Activated T-helper 17 cell treated with anti-CD3 and anti-CD28 coated beads, Interleukin-2, amount 50 U/mL, for 72 hours (primary cell): ENCODE data around the gene NCAPD2. TPM values are rescaled to one million over a fixed set of nuclear protein-coding genes. Genes with fewer than 3 reads are reported as not detected.

ENCODE experiments used
- ATAC-seq: fragments of 150-1000 bp; cut with Tn5 transposase; replicated peaks from 2 replicates; pipeline ENCODE4 v1.10.0; 2021; ENCODE audit warnings: mild to moderate bottlenecking, moderate library complexity
- H3K27ac Mint-ChIP-seq: one replicate; pipeline ENCODE4 v1.8.0; 2022; ENCODE audit warnings: mixed read lengths
- H3K27me3 Mint-ChIP-seq: one replicate; pipeline ENCODE4 v1.8.0; 2022; ENCODE audit warnings: mixed read lengths
- H3K36me3 Mint-ChIP-seq: one replicate; pipeline ENCODE4 v1.8.0; 2022; ENCODE audit warnings: low read depth, mild to moderate bottlenecking, mixed read lengths
- H3K4me1 Mint-ChIP-seq: one replicate; pipeline ENCODE4 v1.8.0; 2022; ENCODE audit warnings: mixed read lengths
- H3K4me3 Mint-ChIP-seq: one replicate; pipeline ENCODE4 v1.8.0; 2022; ENCODE audit warnings: mild to moderate bottlenecking, mixed read lengths
- H3K9me3 Mint-ChIP-seq: one replicate; pipeline ENCODE4 v1.8.0; 2022; ENCODE audit warnings: mixed read lengths
- total RNA-seq, 2 donors: library from RNA; stranded (reverse); gene quantifications; one replicate each; pipeline ENCODE4 v1.2.3, GENCODE V29; 2022

The NCAPD2 gene
- total RNA-seq, 2 donors from 2014 or later, result 167 to 176 TPM

DNA sequence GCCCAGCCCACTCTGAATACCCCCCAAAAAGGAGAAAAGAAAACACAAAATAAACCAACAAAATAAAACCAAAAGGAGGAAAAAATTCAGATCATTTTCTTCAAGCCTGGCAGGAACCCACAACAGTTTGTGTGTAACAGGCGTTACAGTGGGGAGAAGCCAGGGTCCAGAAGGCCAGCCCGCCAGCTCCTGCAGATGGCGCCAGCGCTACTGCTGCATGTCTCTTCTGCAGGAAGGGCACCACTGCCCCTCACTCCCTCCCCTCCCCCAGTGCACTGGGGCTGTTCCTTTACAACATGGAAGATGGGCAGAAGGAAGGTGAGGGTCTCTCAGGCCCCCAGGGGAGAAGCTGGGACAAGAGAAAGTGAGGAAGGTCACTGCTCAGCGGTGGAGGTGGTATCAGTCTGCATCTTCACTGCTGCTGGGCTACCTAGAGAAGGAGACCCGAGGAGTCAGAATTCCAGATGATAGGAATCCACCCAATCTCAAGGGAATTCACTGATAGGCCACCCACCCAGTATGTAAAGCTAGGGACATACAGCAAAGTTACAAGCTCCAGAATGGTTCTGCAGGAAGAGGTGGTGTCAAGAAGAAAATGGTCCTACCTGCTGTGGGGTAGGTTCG is 76.5 kb downstream of the NCAPD2 start:
- Mint-ChIP-seq H3K4me1 (peaks cover 29% of the 10 kb centered on the region), H3K27me3 (no peaks in the 10 kb centered on the region), H3K4me3 (peak overlapping the region; percentile 94), H3K9me3 (no peaks in the 10 kb centered on the region), H3K36me3 (peaks cover 96% of the 10 kb centered on the region), H3K27ac (no peak overlapping the region)
- no peak for ATAC-seq

DNA sequence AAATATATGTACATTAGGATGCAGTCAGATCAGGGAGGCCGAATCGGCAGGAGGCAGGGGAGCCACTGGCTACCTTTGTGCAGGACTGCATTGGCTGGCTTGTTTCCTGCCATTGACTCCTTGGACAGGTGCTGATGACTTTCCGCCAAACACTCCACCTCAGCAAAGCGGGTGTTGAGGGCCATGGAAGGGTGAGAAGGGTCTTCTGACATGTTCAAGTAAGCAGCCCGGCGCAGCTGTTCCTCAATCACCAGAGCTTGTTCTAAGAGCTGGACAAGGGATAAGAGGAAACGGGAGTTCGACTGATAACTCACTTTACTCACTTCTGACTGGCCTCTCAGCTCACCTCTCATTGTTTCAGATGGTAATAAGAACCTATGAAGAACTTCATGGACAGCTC is 79.1 kb downstream of the NCAPD2 start:
- Mint-ChIP-seq H3K27ac (peak overlapping the region; percentile 30), H3K27me3 (no peaks in the 10 kb centered on the region), H3K4me3 (no peak overlapping the region), H3K4me1 (peaks cover 22% of the 10 kb centered on the region), H3K9me3 (no peaks in the 10 kb centered on the region), H3K36me3 (peaks cover 96% of the 10 kb centered on the region)
- no peak for ATAC-seq

DNA sequence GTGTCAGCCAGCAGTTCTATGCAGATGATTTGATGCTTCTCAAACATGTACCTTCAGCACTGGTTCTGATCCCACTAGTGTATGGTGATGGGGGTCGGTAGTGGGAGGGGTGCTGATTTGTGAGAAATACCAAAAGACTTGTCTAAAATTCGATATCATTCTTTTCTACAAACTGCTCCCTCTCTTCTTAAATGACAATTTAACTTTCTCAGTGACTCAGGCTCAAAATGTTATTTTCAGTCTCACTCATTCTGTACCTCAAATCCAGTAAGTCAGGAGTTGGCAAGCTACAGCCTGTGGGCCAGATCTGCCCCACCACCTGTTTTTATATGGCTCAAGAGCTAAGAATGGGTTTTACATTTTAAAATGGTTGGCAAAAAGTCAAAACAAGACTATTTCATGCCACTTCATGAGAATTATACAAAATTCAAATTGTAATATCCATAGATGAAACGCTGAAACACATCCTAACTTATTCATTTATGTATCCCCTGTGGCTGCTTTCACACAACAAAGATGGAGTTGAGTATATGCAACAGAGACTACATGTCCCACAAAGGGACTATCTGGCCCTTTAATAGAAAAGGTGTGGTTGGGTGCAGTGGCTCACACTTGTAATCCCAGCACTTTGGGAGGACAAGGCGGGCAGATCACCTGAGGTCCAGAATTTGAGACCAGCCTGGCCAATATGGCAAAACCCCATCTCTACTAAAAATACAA is 80.8 kb downstream of the NCAPD2 start:
- H3K36me3 Mint-ChIP-seq, result peaks cover 100% of the 10 kb centered on the region
- H3K27me3 Mint-ChIP-seq, result no peaks in the 10 kb centered on the region
- ATAC-seq, result peak; percentile 87
- peak overlapping the region; percentile 45 for H3K4me3 Mint-ChIP-seq
- no peaks in the 10 kb centered on the region for H3K9me3 Mint-ChIP-seq
- H3K27ac Mint-ChIP-seq, result peak overlapping the region; percentile 30
- H3K4me1 Mint-ChIP-seq, result peaks cover 22% of the 10 kb centered on the region

DNA sequence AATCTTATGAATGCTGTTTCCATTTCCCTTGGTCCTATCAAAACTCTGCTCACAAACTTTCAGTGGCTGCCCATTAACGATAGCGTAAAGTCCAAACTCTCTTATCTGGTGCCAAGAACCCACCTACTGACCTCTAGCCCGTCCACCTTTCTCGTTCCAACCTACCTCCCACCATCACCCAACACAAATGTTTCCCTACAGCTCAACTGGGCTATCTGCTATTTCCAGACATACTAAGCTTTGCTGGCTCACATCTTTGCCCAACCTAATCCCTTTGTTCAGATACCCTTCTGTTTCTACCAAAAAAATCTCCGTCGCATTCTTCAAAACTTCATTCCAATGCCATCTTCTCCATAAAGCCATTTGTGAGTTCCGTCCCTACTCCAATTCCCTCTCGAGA is 81.7 kb downstream of the NCAPD2 start:
- H3K4me1 Mint-ChIP-seq, result peaks cover 17% of the 10 kb centered on the region
- no peaks in the 10 kb centered on the region for H3K9me3 Mint-ChIP-seq
- H3K27me3 Mint-ChIP-seq, result no peaks in the 10 kb centered on the region
- peak overlapping the region; percentile 45 for H3K4me3 Mint-ChIP-seq
- H3K27ac Mint-ChIP-seq, result peak overlapping the region; percentile 30
- no peak for ATAC-seq
- H3K36me3 Mint-ChIP-seq, result peaks cover 100% of the 10 kb centered on the region

Other genes starting within 250 kb of the NCAPD2 start
- not detected for gene PLEKHG6, start 183.4 kb upstream of the NCAPD2 start, total RNA-seq
- gene TNFRSF1A, start 152.0 kb upstream of the NCAPD2 start, total RNA-seq, result 10 to 100 TPM; 42.1 to 74.1 TPM
- 1 to 10 TPM in 1 of 2 donors, not detected in 1; 1.6 TPM for gene SCNN1A, start 118.5 kb upstream of the NCAPD2 start, total RNA-seq
- gene LTBR, start 109.9 kb upstream of the NCAPD2 start, total RNA-seq, result under 1 TPM; 0.56 to 0.61 TPM
- 10 to 100 TPM; 21.1 to 42.1 TPM for gene CD27, start 49.1 kb upstream of the NCAPD2 start, total RNA-seq
- gene TAPBPL, start 42.1 kb upstream of the NCAPD2 start, total RNA-seq, result 10 to 100 TPM; 24.1 to 28.2 TPM
- 10 to 100 TPM; 19.9 to 81.8 TPM for gene VAMP1, start 23.4 kb upstream of the NCAPD2 start, total RNA-seq
- gene MRPL51, start 840 bp upstream of the NCAPD2 start, total RNA-seq, result 100 to 1,000 TPM; 262 to 317 TPM
- 1,000 to 10,000 TPM; 7,000 to 9,788 TPM for gene GAPDH, start 40.4 kb downstream of the NCAPD2 start, total RNA-seq
- gene IFFO1, start 61.9 kb downstream of the NCAPD2 start, total RNA-seq, result 10 to 100 TPM in 1 of 2 donors, 1 to 10 TPM in 1; 8.0 to 13.0 TPM
- 100 to 1,000 TPM in 1 of 2 donors, 10 to 100 TPM in 1; 61.6 to 133 TPM for gene NOP2, start 74.2 kb downstream of the NCAPD2 start, total RNA-seq
- gene CHD4, start 113.3 kb downstream of the NCAPD2 start, total RNA-seq, result 100 to 1,000 TPM; 267 to 285 TPM
- gene LPAR5, start 141.9 kb downstream of the NCAPD2 start, total RNA-seq, result 1 to 10 TPM; 3.1 to 4.5 TPM
- gene ACRBP, start 153.3 kb downstream of the NCAPD2 start, total RNA-seq, result 1 to 10 TPM in 1 of 2 donors, under 1 TPM in 1; 0.78 to 2.6 TPM
- gene ING4, start 169.0 kb downstream of the NCAPD2 start, total RNA-seq, result 10 to 100 TPM; 13.4 to 25.6 TPM
- gene ZNF384, start 195.3 kb downstream of the NCAPD2 start, total RNA-seq, result 10 to 100 TPM; 80.6 to 88.7 TPM
- 1 to 10 TPM in 1 of 2 donors, under 1 TPM in 1; 0.41 to 1.4 TPM for gene PIANP, start 206.7 kb downstream of the NCAPD2 start, total RNA-seq
- 10 to 100 TPM; 36.5 to 38.7 TPM for gene COPS7A, start 229.9 kb downstream of the NCAPD2 start, total RNA-seq